Nephron (organoid): ENCODE measurements around the gene MACROD2.
A peak's percentile ranks its signal among the peaks of the same experiment; 100 is the strongest.

Source experiments
- H3K27ac Mint-ChIP-seq, 3 experiments: 2 replicates each; pipeline ENCODE4 v1.8.0; 2020; ENCODE audit warnings: mixed read lengths in 3 of 3, mild to moderate bottlenecking in 2 of 3, moderate library complexity in 1 of 3
- H3K27me3 Mint-ChIP-seq: 2 replicates; pipeline ENCODE4 v1.8.0; 2021; ENCODE audit warnings: low read depth, mild to moderate bottlenecking, moderate library complexity, mixed read lengths
- H3K36me3 Mint-ChIP-seq: 2 replicates; pipeline ENCODE4 v1.8.0; 2020; ENCODE audit warnings: low read depth, mixed read lengths
- H3K4me1 Mint-ChIP-seq: 2 replicates; pipeline ENCODE4 v1.8.0; 2020; ENCODE audit warnings: mixed read lengths
- H3K4me3 Mint-ChIP-seq, 3 experiments: 2 replicates each; pipeline ENCODE4 v1.8.0; 2020; ENCODE audit warnings: mild to moderate bottlenecking in 3 of 3, mixed read lengths in 3 of 3, moderate library complexity in 2 of 3
- H3K9me3 Mint-ChIP-seq: 2 replicates; pipeline ENCODE4 v1.8.0; 2020; ENCODE audit warnings: mixed read lengths
- CTCF ChIP-seq, 3 experiments: fragments of 200-600 bp; sonication (generic); IDR thresholded peaks; one replicate each; pipeline ENCODE4 v1.5.0; 2021; ENCODE audit warnings: antibody characterized with exemption in 3 of 3; ENCODE audit not compliant: unreplicated experiment in 3 of 3

MACROD2 gene

GRCh38 chr20:13995086-13995665, at the start of gene MACROD2:
MACROD2 (plus strand) TSS chr20:13995516.
- peaks cover 8% of the 10 kb centered on the region for H3K27me3 Mint-ChIP-seq
- peak within 1 kb of the TSS; percentile 97 to 99 (median 98) for H3K4me3 Mint-ChIP-seq
- H3K4me1 Mint-ChIP-seq = no peaks in the 10 kb centered on the region
- peaks cover 33% of the 10 kb centered on the region for H3K9me3 Mint-ChIP-seq
- H3K36me3 Mint-ChIP-seq = peaks cover 4% of the 10 kb centered on the region
- H3K27ac Mint-ChIP-seq = peak within 1 kb of the TSS in 1 of 3 experiments; percentile 74
- no peak for TF ChIP-seq CTCF (IDR thresholded peaks at IDR 0.05; ENCODE audit: unreplicated experiment in 3 of 3)

GRCh38 chr20:13947719-13948118, 47.6 kb upstream of the MACROD2 start:
- no peak overlapping the region for H3K27ac Mint-ChIP-seq
- H3K36me3 Mint-ChIP-seq = no peaks in the 10 kb centered on the region
- no peaks in the 10 kb centered on the region for H3K27me3 Mint-ChIP-seq
- TF ChIP-seq CTCF (IDR thresholded peaks at IDR 0.05; ENCODE audit: unreplicated experiment in 3 of 3) = no peak
- H3K9me3 Mint-ChIP-seq = peaks cover 5% of the 10 kb centered on the region
- H3K4me3 Mint-ChIP-seq = no peak overlapping the region
- no peaks in the 10 kb centered on the region for H3K4me1 Mint-ChIP-seq

- no peaks in the 10 kb centered on the region for H3K9me3 Mint-ChIP-seq
- no peaks in the 10 kb centered on the region for H3K27me3 Mint-ChIP-seq
- no peak for TF ChIP-seq CTCF (IDR thresholded peaks at IDR 0.05; ENCODE audit: unreplicated experiment in 3 of 3)
- H3K27ac Mint-ChIP-seq = no peak overlapping the region
- H3K36me3 Mint-ChIP-seq = no peaks in the 10 kb centered on the region
- no peak overlapping the region for H3K4me3 Mint-ChIP-seq
- H3K4me1 Mint-ChIP-seq = no peaks in the 10 kb centered on the region
Observed at GRCh38 chr20:13953227-13953626, 42.1 kb upstream of the MACROD2 start.

GRCh38 chr20:13960119-13960518, 35.2 kb upstream of the MACROD2 start:
- no peak overlapping the region for H3K4me3 Mint-ChIP-seq
- H3K27ac Mint-ChIP-seq = no peak overlapping the region
- H3K4me1 Mint-ChIP-seq = no peaks in the 10 kb centered on the region
- TF ChIP-seq CTCF (IDR thresholded peaks at IDR 0.05; ENCODE audit: unreplicated experiment in 3 of 3) = no peak
- H3K36me3 Mint-ChIP-seq = no peaks in the 10 kb centered on the region
- peaks cover 4% of the 10 kb centered on the region for H3K27me3 Mint-ChIP-seq
- H3K9me3 Mint-ChIP-seq = no peaks in the 10 kb centered on the region

- Mint-ChIP-seq H3K36me3 (no peaks in the 10 kb centered on the region), H3K4me1 (no peaks in the 10 kb centered on the region), H3K4me3 (no peak overlapping the region), H3K27me3 (peaks cover 4% of the 10 kb centered on the region), H3K9me3 (no peaks in the 10 kb centered on the region), H3K27ac (no peak overlapping the region)
- no peak for TF ChIP-seq CTCF (IDR thresholded peaks at IDR 0.05; ENCODE audit: unreplicated experiment in 3 of 3)
Observed at GRCh38 chr20:13960525-13960924, 34.8 kb upstream of the MACROD2 start.

- H3K27ac Mint-ChIP-seq = no peak overlapping the region
- no peak overlapping the region for H3K4me3 Mint-ChIP-seq
- no peak for TF ChIP-seq CTCF (IDR thresholded peaks at IDR 0.05; ENCODE audit: unreplicated experiment in 3 of 3)
- peaks cover 4% of the 10 kb centered on the region for H3K27me3 Mint-ChIP-seq
- H3K4me1 Mint-ChIP-seq = no peaks in the 10 kb centered on the region
- no peaks in the 10 kb centered on the region for H3K36me3 Mint-ChIP-seq
- H3K9me3 Mint-ChIP-seq = peaks cover 2% of the 10 kb centered on the region
Observed at GRCh38 chr20:13984211-13984610, 11.1 kb upstream of the MACROD2 start.
